ENCODE data around the gene KCNQ5. TPM values are rescaled to one million over a fixed set of nuclear protein-coding genes. Genes with fewer than 3 reads are reported as not detected.
A peak's percentile ranks its signal among the peaks of the same experiment; 100 is the strongest.

The KCNQ5 gene
- total and polyA plus RNA-seq, 4 donors = 0.15 to 8.1 (median 2.4) TPM

DNA sequence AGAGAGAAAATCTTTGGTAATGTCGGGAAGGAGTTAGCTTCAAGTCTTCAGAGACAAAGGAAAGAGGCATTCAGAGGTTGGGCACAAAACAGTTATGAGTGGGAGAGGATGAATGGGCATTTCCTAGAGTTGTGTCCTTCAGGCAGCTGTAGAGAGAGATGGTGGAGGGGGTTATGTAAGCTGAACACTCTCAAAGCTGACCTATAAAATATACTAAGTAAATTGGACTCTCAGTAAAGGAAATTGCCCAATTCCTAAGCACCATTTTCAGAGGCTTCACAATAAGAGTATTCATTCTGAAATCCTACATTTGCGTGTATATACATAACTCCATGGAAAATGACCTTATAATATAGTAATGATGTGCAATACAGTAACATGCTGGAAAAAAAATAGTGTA is 161.2 kb downstream of the KCNQ5 start:
- WGBS, 2 donors = 88 to 92% methylated on average over 2 of the region's 2 CpGs

DNA sequence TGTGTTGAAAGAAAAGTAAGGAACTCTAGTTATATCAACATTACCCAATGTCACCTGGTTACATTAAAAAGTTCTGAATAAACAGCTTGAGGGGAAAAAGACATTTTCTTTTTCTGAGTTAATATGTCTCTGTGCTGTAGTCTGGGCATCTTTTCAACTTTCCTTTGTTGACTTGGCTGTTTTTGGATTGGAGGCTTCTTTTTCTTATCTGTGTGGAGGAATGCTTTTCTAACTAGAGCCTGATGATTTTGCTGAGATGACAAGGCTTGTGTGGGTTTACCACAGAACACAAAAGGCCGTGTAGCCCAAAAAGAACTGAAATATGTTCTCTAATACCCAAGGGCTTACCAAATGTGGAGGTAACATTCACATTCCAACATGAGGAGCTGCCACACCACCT is 161.8 kb downstream of the KCNQ5 start:
- H3K4me3 ChIP-seq (ENCODE audit: low read length in 2 of 2) = no peak overlapping the region
- no peaks in the 10 kb centered on the region for H3K36me3 ChIP-seq (ENCODE audit: control insufficient read depth in 1 of 2, insufficient read depth in 2 of 2, low read length in 1 of 2)
- ATAC-seq (ENCODE audit: low FRiP score) = no peak
- DNase-seq = no peak
- peaks cover 9 to 11% of the 10 kb centered on the region in 2 donors for H3K4me1 ChIP-seq (ENCODE audit: control insufficient read depth in 1 of 2, insufficient read depth in 2 of 2, low read length in 2 of 2)
- 0 to 10% methylated on average over 1 of the region's 1 CpG for WGBS, 2 donors
- no peaks in the 10 kb centered on the region for H3K9me3 ChIP-seq (ENCODE audit: control insufficient read depth, low read length)
- H3K27me3 ChIP-seq (ENCODE audit: control insufficient read depth in 1 of 2, insufficient read depth in 2 of 2, low read length in 1 of 2) = no peaks in the 10 kb centered on the region
- intact Hi-C loops (cut with DNase I) = no loop called here
- H3K27ac ChIP-seq (ENCODE audit: low read depth in 1 of 2, low read length in 2 of 2) = peak overlapping the region; percentile 22 to 63

More for the DNA sequence above, 161.2 kb downstream of the KCNQ5 start:
- H3K4me1 ChIP-seq (ENCODE audit: control insufficient read depth in 1 of 2, insufficient read depth in 2 of 2, low read length in 2 of 2) = peaks cover 9 to 10% of the 10 kb centered on the region in 2 donors
- H3K9me3 ChIP-seq (ENCODE audit: control insufficient read depth, low read length) = no peaks in the 10 kb centered on the region
- no peak for DNase-seq
- H3K27me3 ChIP-seq (ENCODE audit: control insufficient read depth in 1 of 2, insufficient read depth in 2 of 2, low read length in 1 of 2) = no peaks in the 10 kb centered on the region
- no peak for ATAC-seq (ENCODE audit: low FRiP score)
- H3K27ac ChIP-seq (ENCODE audit: low read depth in 1 of 2, low read length in 2 of 2) = no peak overlapping the region
- intact Hi-C loops (cut with DNase I) = no loop called here
- H3K36me3 ChIP-seq (ENCODE audit: control insufficient read depth in 1 of 2, insufficient read depth in 2 of 2, low read length in 1 of 2) = no peaks in the 10 kb centered on the region
- no peak overlapping the region for H3K4me3 ChIP-seq (ENCODE audit: low read length in 2 of 2)

DNA sequence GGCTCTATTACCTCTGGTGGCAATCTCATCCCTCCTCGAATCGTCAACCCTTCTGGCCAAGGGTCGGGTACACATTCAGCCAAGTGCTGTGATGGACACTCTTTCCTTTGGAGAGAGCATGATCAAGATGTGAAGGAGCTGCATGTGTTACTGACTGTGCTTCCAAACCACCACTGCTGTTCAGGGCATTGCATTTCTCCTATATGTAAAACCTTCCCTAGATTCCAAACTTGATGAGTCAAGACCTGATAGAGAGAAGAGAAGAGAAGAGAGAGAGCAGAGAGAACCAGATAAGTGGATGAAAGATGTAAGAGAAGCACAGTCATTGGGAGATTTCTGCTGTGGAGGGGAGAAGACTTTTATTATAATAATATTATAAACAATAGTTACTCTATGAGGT is 162.2 kb downstream of the KCNQ5 start:
- intact Hi-C loops (cut with DNase I) = no loop called here
- Histone ChIP-seq H3K27me3 (ENCODE audit: control insufficient read depth in 1 of 2, insufficient read depth in 2 of 2, low read length in 1 of 2) (no peaks in the 10 kb centered on the region), H3K27ac (ENCODE audit: low read depth in 1 of 2, low read length in 2 of 2) (peak overlapping the region; percentile 22 to 63), H3K36me3 (ENCODE audit: control insufficient read depth in 1 of 2, insufficient read depth in 2 of 2, low read length in 1 of 2) (no peaks in the 10 kb centered on the region), H3K4me1 (ENCODE audit: control insufficient read depth in 1 of 2, insufficient read depth in 2 of 2, low read length in 2 of 2) (peaks cover 9 to 11% of the 10 kb centered on the region in 2 donors), H3K4me3 (ENCODE audit: low read length in 2 of 2) (no peak overlapping the region), H3K9me3 (ENCODE audit: control insufficient read depth, low read length) (no peaks in the 10 kb centered on the region)
- 16 to 20% methylated on average over 3 of the region's 3 CpGs for WGBS, 2 donors
- no peak for ATAC-seq (ENCODE audit: low FRiP score)
- no peak for DNase-seq

DNA sequence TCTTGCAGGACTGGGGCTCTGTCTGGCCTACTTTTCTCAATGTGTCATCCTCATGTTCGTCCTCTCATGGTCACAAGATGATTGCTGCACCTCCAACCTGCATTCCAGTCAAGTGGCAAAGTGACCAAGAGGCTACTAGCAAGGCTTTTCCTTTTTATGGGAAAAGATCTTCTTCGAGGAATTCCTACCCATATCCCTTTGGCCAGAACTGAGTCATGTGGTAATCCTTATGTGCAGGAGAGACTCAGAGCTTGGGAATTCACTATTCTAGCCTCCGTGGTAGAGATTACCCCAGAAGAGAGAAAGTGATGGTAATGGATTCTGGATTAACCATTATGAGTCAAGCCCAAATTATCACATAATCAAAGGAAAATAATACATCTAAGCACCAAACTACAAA is 162.7 kb downstream of the KCNQ5 start:
- H3K27ac ChIP-seq (ENCODE audit: low read depth in 1 of 2, low read length in 2 of 2) = no peak overlapping the region
- H3K9me3 ChIP-seq (ENCODE audit: control insufficient read depth, low read length) = no peaks in the 10 kb centered on the region
- ATAC-seq (ENCODE audit: low FRiP score) = no peak
- no peaks in the 10 kb centered on the region for H3K27me3 ChIP-seq (ENCODE audit: control insufficient read depth in 1 of 2, insufficient read depth in 2 of 2, low read length in 1 of 2)
- intact Hi-C loops (cut with DNase I) = no loop called here
- no peak for DNase-seq
- 50 to 58% methylated on average over 3 of the region's 3 CpGs for WGBS, 2 donors
- H3K4me3 ChIP-seq (ENCODE audit: low read length in 2 of 2) = no peak overlapping the region
- H3K36me3 ChIP-seq (ENCODE audit: control insufficient read depth in 1 of 2, insufficient read depth in 2 of 2, low read length in 1 of 2) = no peaks in the 10 kb centered on the region
- H3K4me1 ChIP-seq (ENCODE audit: control insufficient read depth in 1 of 2, insufficient read depth in 2 of 2, low read length in 2 of 2) = peaks cover 9 to 11% of the 10 kb centered on the region in 2 donors

DNA sequence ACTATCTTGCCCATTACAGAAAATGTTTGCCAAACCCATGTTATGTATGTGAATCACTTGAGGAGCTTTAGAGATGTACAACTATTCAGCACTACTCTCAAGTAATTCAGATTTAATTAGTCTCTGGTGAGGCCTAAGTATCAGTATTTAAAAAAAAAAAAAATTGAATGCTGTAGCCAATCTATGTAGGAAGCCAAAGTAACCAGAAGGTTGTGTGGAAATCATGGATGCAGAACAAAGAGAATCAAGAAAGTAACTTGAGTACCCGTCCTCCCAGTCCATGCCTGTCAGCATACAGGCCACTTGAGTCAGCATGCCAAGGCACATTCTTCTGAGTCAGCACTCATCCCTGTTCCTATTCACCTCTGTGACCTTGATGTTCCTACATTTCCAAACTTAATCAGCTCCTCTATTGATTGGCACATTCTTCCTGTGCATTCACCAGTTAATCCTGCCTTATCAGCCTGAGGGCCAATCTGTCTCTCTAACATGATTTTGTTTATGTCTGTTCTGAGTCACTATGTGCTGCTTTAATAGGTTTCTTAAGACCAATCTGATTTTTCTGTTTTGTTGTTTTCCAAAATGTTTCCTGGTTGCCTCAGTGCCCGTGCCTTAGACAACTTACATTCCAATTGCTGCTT is 165.6 kb downstream of the KCNQ5 start:
- peak overlapping the region in 1 of 2 donors; percentile 63 for H3K27ac ChIP-seq (ENCODE audit: low read depth in 1 of 2, low read length in 2 of 2)
- ATAC-seq (ENCODE audit: low FRiP score) = peak; percentile 40
- peaks cover 11 to 12% of the 10 kb centered on the region in 2 donors for H3K4me1 ChIP-seq (ENCODE audit: control insufficient read depth in 1 of 2, insufficient read depth in 2 of 2, low read length in 2 of 2)
- H3K36me3 ChIP-seq (ENCODE audit: control insufficient read depth in 1 of 2, insufficient read depth in 2 of 2, low read length in 1 of 2) = no peaks in the 10 kb centered on the region
- no peak for DNase-seq
- 8 to 11% methylated on average over 2 of the region's 2 CpGs for WGBS, 2 donors
- no peak overlapping the region for H3K4me3 ChIP-seq (ENCODE audit: low read length in 2 of 2)
- intact Hi-C loops (cut with DNase I) = no loop called here
- no peaks in the 10 kb centered on the region for H3K27me3 ChIP-seq (ENCODE audit: control insufficient read depth in 1 of 2, insufficient read depth in 2 of 2, low read length in 1 of 2)
- no peaks in the 10 kb centered on the region for H3K9me3 ChIP-seq (ENCODE audit: control insufficient read depth, low read length)

DNA sequence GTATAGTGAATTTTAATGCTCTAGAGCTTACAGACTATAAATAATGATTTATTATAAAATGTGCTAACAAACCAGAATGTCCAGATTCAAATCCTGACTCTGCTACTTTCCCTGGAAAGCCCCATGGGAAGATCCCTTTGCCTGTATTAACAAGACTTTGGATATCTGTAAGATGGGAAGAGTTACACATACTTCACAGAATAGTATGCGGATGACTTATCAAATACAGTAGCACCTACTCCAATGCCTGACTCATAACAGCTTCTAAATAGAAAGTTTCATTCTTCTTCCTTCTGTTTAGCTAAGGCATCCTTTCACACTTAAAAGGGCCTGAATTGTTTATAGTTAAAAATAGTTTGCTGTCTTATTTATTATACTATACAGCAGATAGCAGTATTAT is 166.3 kb downstream of the KCNQ5 start:
- no peak for DNase-seq
- H3K27me3 ChIP-seq (ENCODE audit: control insufficient read depth in 1 of 2, insufficient read depth in 2 of 2, low read length in 1 of 2) = no peaks in the 10 kb centered on the region
- 66 to 79% methylated on average over 1 of the region's 1 CpG for WGBS, 2 donors
- no peaks in the 10 kb centered on the region for H3K9me3 ChIP-seq (ENCODE audit: control insufficient read depth, low read length)
- H3K4me1 ChIP-seq (ENCODE audit: control insufficient read depth in 1 of 2, insufficient read depth in 2 of 2, low read length in 2 of 2) = peaks cover 11 to 12% of the 10 kb centered on the region in 2 donors
- no peak overlapping the region for H3K27ac ChIP-seq (ENCODE audit: low read depth in 1 of 2, low read length in 2 of 2)
- intact Hi-C loops (cut with DNase I) = no loop called here
- no peak for ATAC-seq (ENCODE audit: low FRiP score)
- H3K36me3 ChIP-seq (ENCODE audit: control insufficient read depth in 1 of 2, insufficient read depth in 2 of 2, low read length in 1 of 2) = no peaks in the 10 kb centered on the region
- H3K4me3 ChIP-seq (ENCODE audit: low read length in 2 of 2) = no peak overlapping the region

DNA sequence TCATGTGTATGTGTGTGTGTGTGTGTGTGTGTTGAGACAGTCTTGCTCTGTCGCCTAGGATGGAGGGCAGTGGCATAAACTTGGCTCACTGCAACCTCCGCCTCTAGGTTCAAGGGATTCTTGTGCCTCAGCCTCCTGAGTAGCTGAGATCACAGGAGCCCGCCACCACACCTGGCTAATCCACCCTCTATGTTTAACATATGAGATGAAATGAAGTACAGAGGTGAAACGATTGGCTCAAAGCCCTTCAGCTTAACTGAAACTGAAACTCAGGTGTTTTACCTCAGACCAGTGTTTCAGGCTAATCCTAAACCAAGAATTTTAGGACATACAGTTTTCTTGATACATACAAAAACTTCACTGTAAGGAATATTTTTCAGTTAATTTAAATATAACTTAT is 167.3 kb downstream of the KCNQ5 start:
- no peaks in the 10 kb centered on the region for H3K27me3 ChIP-seq (ENCODE audit: control insufficient read depth in 1 of 2, insufficient read depth in 2 of 2, low read length in 1 of 2)
- WGBS, 2 donors = 92 to 95% methylated on average over 4 of the region's 4 CpGs
- DNase-seq = no peak
- peaks cover 7 to 8% of the 10 kb centered on the region in 2 donors for H3K4me1 ChIP-seq (ENCODE audit: control insufficient read depth in 1 of 2, insufficient read depth in 2 of 2, low read length in 2 of 2)
- no peak for ATAC-seq (ENCODE audit: low FRiP score)
- no peak overlapping the region for H3K4me3 ChIP-seq (ENCODE audit: low read length in 2 of 2)
- H3K27ac ChIP-seq (ENCODE audit: low read depth in 1 of 2, low read length in 2 of 2) = no peak overlapping the region
- no peaks in the 10 kb centered on the region for H3K9me3 ChIP-seq (ENCODE audit: control insufficient read depth, low read length)
- intact Hi-C loops (cut with DNase I) = no loop called here
- H3K36me3 ChIP-seq (ENCODE audit: control insufficient read depth in 1 of 2, insufficient read depth in 2 of 2, low read length in 1 of 2) = no peaks in the 10 kb centered on the region

DNA sequence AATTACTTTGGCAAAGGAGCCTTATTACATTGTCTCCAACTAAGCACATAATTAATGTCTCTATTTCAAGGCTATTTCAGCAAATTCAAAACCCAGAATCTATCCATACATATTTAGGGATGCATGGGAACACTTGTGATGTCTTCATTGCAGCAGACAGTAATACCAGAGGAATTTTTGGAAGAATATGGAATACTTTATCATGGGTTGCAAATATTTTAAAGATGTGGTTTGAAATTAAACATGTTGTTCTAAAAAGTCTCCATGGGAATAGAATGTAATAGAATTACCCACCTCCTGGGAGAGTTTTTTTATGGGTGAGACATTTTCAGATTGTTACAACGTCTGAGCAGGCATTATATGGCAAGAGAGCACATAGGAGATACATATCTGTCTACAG is 170.8 kb downstream of the KCNQ5 start:
- WGBS, 2 donors = 71 to 72% methylated on average over 1 of the region's 1 CpG
- DNase-seq = no peak
- Histone ChIP-seq H3K4me1 (ENCODE audit: control insufficient read depth in 1 of 2, insufficient read depth in 2 of 2, low read length in 2 of 2) (peaks cover 3 to 4% of the 10 kb centered on the region in 2 donors), H3K4me3 (ENCODE audit: low read length in 2 of 2) (no peak overlapping the region), H3K36me3 (ENCODE audit: control insufficient read depth in 1 of 2, insufficient read depth in 2 of 2, low read length in 1 of 2) (no peaks in the 10 kb centered on the region), H3K27me3 (ENCODE audit: control insufficient read depth in 1 of 2, insufficient read depth in 2 of 2, low read length in 1 of 2) (no peaks in the 10 kb centered on the region), H3K9me3 (ENCODE audit: control insufficient read depth, low read length) (no peaks in the 10 kb centered on the region), H3K27ac (ENCODE audit: low read depth in 1 of 2, low read length in 2 of 2) (no peak overlapping the region)
- intact Hi-C loops (cut with DNase I) = no loop called here
- no peak for ATAC-seq (ENCODE audit: low FRiP score)

DNA sequence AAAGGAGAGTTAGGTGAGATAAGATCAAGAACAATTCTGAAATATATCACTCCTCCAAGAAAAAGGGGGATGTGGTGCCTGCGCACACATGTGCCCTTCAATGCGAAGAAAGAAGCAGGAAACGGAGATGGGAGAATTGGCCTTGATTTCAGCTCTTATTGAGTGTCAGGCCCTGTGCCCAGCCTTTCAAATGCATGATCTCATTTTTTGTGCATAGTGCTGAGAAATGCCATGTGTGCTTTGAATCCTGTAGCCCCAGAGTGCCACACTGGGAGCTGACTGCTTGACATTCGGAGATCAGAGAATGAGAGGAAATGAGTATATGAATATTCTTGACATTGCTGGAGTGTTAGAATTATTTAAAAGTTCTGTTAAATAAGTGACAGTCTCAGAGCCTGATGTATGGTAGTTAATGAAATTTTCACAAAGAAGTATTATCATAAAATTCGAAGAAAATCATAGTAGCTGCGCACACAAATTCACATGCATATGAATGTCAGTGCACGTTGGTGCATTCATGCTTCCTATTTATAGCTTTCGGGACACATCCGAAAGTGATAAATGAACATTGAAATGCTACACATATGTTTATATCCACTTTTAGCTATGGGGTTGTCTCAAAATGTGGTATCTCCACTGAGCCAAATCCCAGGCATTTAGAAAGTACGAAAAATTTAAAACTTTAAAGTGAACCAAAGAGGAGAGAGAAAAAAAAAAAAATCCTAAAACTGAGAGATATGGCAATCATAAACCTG is 172.0 kb downstream of the KCNQ5 start:
- no peaks in the 10 kb centered on the region for H3K36me3 ChIP-seq (ENCODE audit: control insufficient read depth in 1 of 2, insufficient read depth in 2 of 2, low read length in 1 of 2)
- no peaks in the 10 kb centered on the region for H3K9me3 ChIP-seq (ENCODE audit: control insufficient read depth, low read length)
- intact Hi-C loops (cut with DNase I) = no loop called here
- no peak overlapping the region for H3K4me3 ChIP-seq (ENCODE audit: low read length in 2 of 2)
- no peak overlapping the region for H3K27ac ChIP-seq (ENCODE audit: low read depth in 1 of 2, low read length in 2 of 2)
- DNase-seq = no peak
- ATAC-seq (ENCODE audit: low FRiP score) = no peak
- 76 to 86% methylated on average over 10 of the region's 10 CpGs for WGBS, 2 donors
- H3K27me3 ChIP-seq (ENCODE audit: control insufficient read depth in 1 of 2, insufficient read depth in 2 of 2, low read length in 1 of 2) = no peaks in the 10 kb centered on the region
- peaks cover 0 to 3% of the 10 kb centered on the region in 2 donors for H3K4me1 ChIP-seq (ENCODE audit: control insufficient read depth in 1 of 2, insufficient read depth in 2 of 2, low read length in 2 of 2)

Data from aorta (tissue), 5 donors.